SK-N-SH (cell line): ENCODE results near the gene GRM7. TPM values are rescaled to one million over a fixed set of nuclear protein-coding genes. Genes with fewer than 3 reads are reported as not detected.

Experiments used
- CTCF ChIA-PET: fragments of 300-600, 350-600 bp; formaldehyde crosslinking; extraction: SDS; loops from one replicate; lab custom pipeline; 2021; lab: Yijun Ruan, JAX
- POLR2A ChIA-PET: fragments of 350-600 bp; sonication (Branson Sonifier 250); formaldehyde crosslinking; extraction: SDS; loops from one replicate; lab custom pipeline; 2020; ENCODE audit warnings: antibody characterized with exemption, inconsistent platforms; lab: Yijun Ruan, JAX
- DNase-seq: peaks from one replicate; pipeline ENCODE4 v3.0.0; 2012
- H2AFZ ChIP-seq: fragments of 200-600 bp; sonication (generic); 2 replicates; pipeline ENCODE4 v1.8.1; 2016; ENCODE audit warnings: antibody characterized with exemption, mild to moderate bottlenecking, low read depth
- H3F3A ChIP-seq: fragments of 200-600 bp; sonication (generic); replicated peaks from 2 replicates; pipeline ENCODE3; 2016; ENCODE audit warnings: antibody characterized with exemption, mild to moderate bottlenecking; ENCODE audit not compliant: insufficient read depth
- H3K27ac ChIP-seq, 2 experiments: fragments of 200-500 bp in 1 of 2; fragments of 200-600 bp in 1 of 2; sonication (Bioruptor generic) in 1 of 2; sonication (generic), shearing (Covaris generic) in 1 of 2; 2 replicates each; pipeline versions ENCODE4 v1.5.1 to v1.6.1; 2014 to 2016; ENCODE audit warnings: low read depth in 2 of 2, inconsistent platforms in 1 of 2, low read length in 1 of 2, mild to moderate bottlenecking in 1 of 2, mixed read lengths in 1 of 2
- H3K27me3 ChIP-seq: fragments of 200-600 bp; sonication (generic), shearing (Covaris generic); 2 replicates; pipeline ENCODE4 v1.6.1; 2016; ENCODE audit warnings: mixed run types; ENCODE audit not compliant: insufficient read depth
- H3K36me3 ChIP-seq, 2 experiments: fragments of 200-500 bp in 1 of 2; fragments of 200-600 bp in 1 of 2; sonication (Bioruptor generic) in 1 of 2; sonication (generic) in 1 of 2; replicated peaks in 1 of 2; 2 replicates each; pipeline versions ENCODE3 to v1.5.1; 2014 to 2016; ENCODE audit warnings: low read length in 1 of 2, mild to moderate bottlenecking in 1 of 2; ENCODE audit not compliant: insufficient read depth in 2 of 2, control insufficient read depth in 1 of 2
- H3K4me1 ChIP-seq, 2 experiments: fragments of 200-500 bp in 1 of 2; fragments of 200-600 bp in 1 of 2; sonication (Bioruptor generic) in 1 of 2; sonication (generic), shearing (Covaris generic) in 1 of 2; 2 replicates each; pipeline versions ENCODE4 v1.5.1 to v1.6.1; 2014 to 2016; ENCODE audit warnings: low read depth in 1 of 2, low read length in 1 of 2, mixed run types in 1 of 2; ENCODE audit not compliant: insufficient read depth in 2 of 2, control insufficient read depth in 1 of 2
- H3K4me2 ChIP-seq: fragments of 200-600 bp; sonication (generic), shearing (Covaris generic); 2 replicates; pipeline ENCODE4 v1.6.1; 2017; ENCODE audit warnings: mixed run types
- H3K4me3 ChIP-seq, 2 experiments: fragments of 200-500 bp in 1 of 2; fragments of 200-600 bp in 1 of 2; sonication (Bioruptor generic) in 1 of 2; sonication (generic), shearing (Covaris generic) in 1 of 2; 2 replicates each; pipeline versions ENCODE4 v1.5.1 to v1.8.1; 2014 to 2016; ENCODE audit warnings: low read depth in 2 of 2, inconsistent platforms in 1 of 2, low read length in 1 of 2, mild to moderate bottlenecking in 1 of 2, mixed read lengths in 1 of 2, moderate library complexity in 1 of 2
- H3K79me2 ChIP-seq: fragments of 200-600 bp; sonication (generic); 2 replicates; pipeline ENCODE4 v1.8.1; 2017; ENCODE audit warnings: mild to moderate bottlenecking; ENCODE audit not compliant: insufficient read depth
- H3K9ac ChIP-seq: fragments of 200-600 bp; sonication (generic); 2 replicates; pipeline ENCODE4 v1.6.1; 2017; ENCODE audit warnings: mixed run types
- H3K9me2 ChIP-seq: fragments of 200-600 bp; sonication (generic); 2 replicates; pipeline ENCODE4 v1.6.1; 2017; ENCODE audit warnings: mixed run types
- H3K9me3 ChIP-seq: fragments of 200-600 bp; sonication (generic); 2 replicates; pipeline ENCODE4 v1.6.1; 2017; ENCODE audit warnings: mixed run types, mild to moderate bottlenecking, moderate library complexity
- H4K20me1 ChIP-seq: fragments of 200-600 bp; sonication (generic); 2 replicates; pipeline ENCODE4 v1.6.1; 2017; ENCODE audit warnings: mild to moderate bottlenecking, mixed run types; ENCODE audit not compliant: insufficient read depth
- ELF1 ChIP-seq: IDR thresholded peaks from 2 replicates; pipeline ENCODE4 v1.4.0; 2012
- EP300 ChIP-seq, 2 experiments: IDR thresholded peaks; 2 replicates each; pipeline versions ENCODE4 v1.4.0 to v1.6.1; 2012; ENCODE audit warnings: borderline replicate concordance in 1 of 2, low read depth in 1 of 2, low read length in 1 of 2
- EZH2phosphoT487 ChIP-seq: fragments of 200-600 bp; sonication (generic); IDR thresholded peaks from 2 replicates; pipeline ENCODE4 v1.6.1; 2017; ENCODE audit warnings: low read depth, mixed run types, mild to moderate bottlenecking, antibody characterized with exemption, moderate library complexity, borderline replicate concordance
- FOXM1 ChIP-seq: IDR thresholded peaks from 2 replicates; pipeline ENCODE4 v1.4.0; 2012; ENCODE audit warnings: low read depth, mild to moderate bottlenecking
- GABPA ChIP-seq: IDR thresholded peaks from 2 replicates; pipeline ENCODE4 v1.4.0; 2012; ENCODE audit warnings: low read depth, mild to moderate bottlenecking
- JUND ChIP-seq: IDR thresholded peaks from 2 replicates; pipeline ENCODE4 v1.4.0; 2012
- MEF2A ChIP-seq: IDR thresholded peaks from 2 replicates; pipeline ENCODE4 v1.4.0; 2012; ENCODE audit warnings: low read depth, borderline replicate concordance
- MXI1 ChIP-seq: IDR thresholded peaks from 2 replicates; pipeline ENCODE4 v1.6.1; 2012; ENCODE audit warnings: mild to moderate bottlenecking, low read depth, low read length, improper control_type of control experiment
- NFIC ChIP-seq: IDR thresholded peaks from 2 replicates; pipeline ENCODE4 v1.4.0; 2012; ENCODE audit warnings: borderline replicate concordance
- NRF1 ChIP-seq: IDR thresholded peaks from 2 replicates; pipeline ENCODE4 v1.6.1; 2012; ENCODE audit warnings: low read depth, mild to moderate bottlenecking, low read length
- PBX3 ChIP-seq: IDR thresholded peaks from 2 replicates; pipeline ENCODE4; 2012
- REST ChIP-seq: IDR thresholded peaks from 2 replicates; pipeline ENCODE4 v1.6.1; 2012; ENCODE audit warnings: mild to moderate bottlenecking, low read depth, low read length, moderate library complexity
- RFX5 ChIP-seq: IDR thresholded peaks from 2 replicates; pipeline ENCODE4 v1.6.1; 2012; ENCODE audit warnings: mild to moderate bottlenecking, improper control_type of control experiment, low read length
- SIN3A ChIP-seq: IDR thresholded peaks from 2 replicates; pipeline ENCODE4 v1.6.1; 2012; ENCODE audit warnings: low read depth, mild to moderate bottlenecking, low read length, moderate library complexity, borderline replicate concordance
- SMC3 ChIP-seq: IDR thresholded peaks from 2 replicates; pipeline ENCODE4 v1.6.1; 2012; ENCODE audit warnings: low read depth, low read length, improper control_type of control experiment
- TCF12 ChIP-seq: IDR thresholded peaks from 2 replicates; pipeline ENCODE4 v1.4.0; 2012
- TEAD4 ChIP-seq: IDR thresholded peaks from 2 replicates; pipeline ENCODE4 v1.4.0; 2012; ENCODE audit warnings: mild to moderate bottlenecking, borderline replicate concordance; ENCODE audit not compliant: insufficient read depth
- USF1 ChIP-seq: IDR thresholded peaks from 2 replicates; pipeline ENCODE4 v1.4.0; 2012; ENCODE audit warnings: low read depth, borderline replicate concordance
- YY1 ChIP-seq: IDR thresholded peaks from 2 replicates; pipeline ENCODE4 v1.4.0; 2012; ENCODE audit warnings: low read depth, mild to moderate bottlenecking
- WGBS: methylation state at CpG from one replicate; pipeline ENCODE4 v1.1.6; 2017; ENCODE audit warnings: low lambda C conversion rate; 5-methylcytosine and 5-hydroxymethylcytosine counted together
- polyA plus RNA-seq, 3 experiments: library from polyadenylated mRNA; depleted of rRNA; stranded (reverse); fragments of >200 nt; gene quantifications; 2 replicates each; pipeline ENCODE4 v1.2.3, GENCODE V29; 2012
- TF ChIP-seq, protein P1 (sequence below): fragments of 150-350 bp; IDR thresholded peaks from 2 replicates; pipeline ENCODE4 v1.6.1; 2017; ENCODE audit warnings: antibody characterized with exemption, low read length, low read depth, borderline replicate concordance
- TF ChIP-seq, protein P2 (sequence below): fragments of 200-600 bp; sonication (generic); IDR thresholded peaks from 2 replicates; pipeline ENCODE4 v1.6.1; 2017; ENCODE audit warnings: antibody characterized with exemption, mild to moderate bottlenecking, moderate library complexity

GRM7 gene
- polyA plus RNA-seq, 1 of the 3 experiments (the other 2 are of a cell fraction), result 0.03 TPM

GRCh38 chr3:7209098-7209497 is 348.2 kb downstream of the GRM7 start:
- H3K4me3 ChIP-seq, result no peak overlapping the region
- H3K79me2 ChIP-seq, result no peaks in the 10 kb centered on the region
- no peaks in the 10 kb centered on the region for H3K27me3 ChIP-seq
- TF ChIP-seq MEF2A (no peak), RFX5 (no peak), GABPA (no peak), SMC3 (no peak), JUND (no peak), FOXM1 (no peak), SIN3A (no peak), YY1 (no peak), NRF1 (no peak), REST (no peak), MXI1 (no peak), USF1 (no peak), TEAD4 (no peak)
- TF ChIP-seq, protein P1, sequence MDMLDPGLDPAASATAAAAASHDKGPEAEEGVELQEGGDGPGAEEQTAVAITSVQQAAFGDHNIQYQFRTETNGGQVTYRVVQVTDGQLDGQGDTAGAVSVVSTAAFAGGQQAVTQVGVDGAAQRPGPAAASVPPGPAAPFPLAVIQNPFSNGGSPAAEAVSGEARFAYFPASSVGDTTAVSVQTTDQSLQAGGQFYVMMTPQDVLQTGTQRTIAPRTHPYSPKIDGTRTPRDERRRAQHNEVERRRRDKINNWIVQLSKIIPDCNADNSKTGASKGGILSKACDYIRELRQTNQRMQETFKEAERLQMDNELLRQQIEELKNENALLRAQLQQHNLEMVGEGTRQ, result no peak
- TF ChIP-seq, all 33 proteins: peak for 0
- Histone ChIP-seq H3K4me1 (no peaks in the 10 kb centered on the region; a peak in 2 of 4 replicates), H2AFZ (no peak overlapping the region), H3K9me3 (no peaks in the 10 kb centered on the region), H3F3A (no peaks in the 10 kb centered on the region), H3K36me3 (no peaks in the 10 kb centered on the region), H3K9me2 (no peaks in the 10 kb centered on the region), H3K27ac (no peak overlapping the region), H3K9ac (no peak overlapping the region), H3K4me2 (no peak overlapping the region), H4K20me1 (no peaks in the 10 kb centered on the region)
- ChIA-PET POLR2A (no interaction called here), CTCF (no interaction called here)
- no peak for DNase-seq

DNA sequence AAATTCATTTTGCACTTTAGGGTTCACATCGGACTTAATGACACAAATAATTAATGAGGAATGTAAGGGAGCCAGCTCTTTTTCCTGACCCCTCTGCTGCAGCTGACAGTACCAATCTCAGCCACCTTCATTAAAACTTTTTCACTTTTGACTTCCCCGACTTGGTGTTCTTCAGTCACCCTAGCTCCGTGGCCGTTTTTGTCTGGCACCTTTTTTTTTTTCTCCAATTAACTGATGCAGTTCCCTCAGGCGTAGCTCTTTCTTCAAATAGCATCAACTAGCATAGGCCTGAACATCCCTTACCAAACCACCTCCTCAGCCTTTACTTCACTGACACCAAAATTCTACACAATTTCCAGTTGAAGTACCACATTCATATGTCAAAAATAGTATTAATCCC is 350.8 kb downstream of the GRM7 start:
- H3K4me1 ChIP-seq, result no peaks in the 10 kb centered on the region
- no peaks in the 10 kb centered on the region for H4K20me1 ChIP-seq
- CTCF ChIA-PET, result no interaction called here
- no peak overlapping the region for H3K9ac ChIP-seq
- H3K9me3 ChIP-seq, result no peaks in the 10 kb centered on the region
- H3K27ac ChIP-seq, result no peak overlapping the region
- POLR2A ChIA-PET, result no interaction called here
- no peaks in the 10 kb centered on the region for H3K79me2 ChIP-seq
- no peak overlapping the region for H2AFZ ChIP-seq
- H3K4me3 ChIP-seq, result no peak overlapping the region
- H3F3A ChIP-seq, result no peaks in the 10 kb centered on the region
- no peak for DNase-seq
- no peaks in the 10 kb centered on the region for H3K36me3 ChIP-seq
- 36% methylated on average over 5 of the region's 5 CpGs for WGBS
- H3K27me3 ChIP-seq, result no peaks in the 10 kb centered on the region
- no peak overlapping the region for H3K4me2 ChIP-seq
- H3K9me2 ChIP-seq, result no peaks in the 10 kb centered on the region
- no peak for TF ChIP-seq NFIC
- no peak for TF ChIP-seq USF1
- TF ChIP-seq EP300 (IDR thresholded peaks at IDR 0.05; ENCODE audit: borderline replicate concordance in 1 of 2, low read depth in 1 of 2, low read length in 1 of 2), result no peak
- no peak for TF ChIP-seq MXI1
- TF ChIP-seq TCF12, result no peak
- no peak for TF ChIP-seq EZH2phosphoT487
- no peak for TF ChIP-seq PBX3
- TF ChIP-seq, protein P2, sequence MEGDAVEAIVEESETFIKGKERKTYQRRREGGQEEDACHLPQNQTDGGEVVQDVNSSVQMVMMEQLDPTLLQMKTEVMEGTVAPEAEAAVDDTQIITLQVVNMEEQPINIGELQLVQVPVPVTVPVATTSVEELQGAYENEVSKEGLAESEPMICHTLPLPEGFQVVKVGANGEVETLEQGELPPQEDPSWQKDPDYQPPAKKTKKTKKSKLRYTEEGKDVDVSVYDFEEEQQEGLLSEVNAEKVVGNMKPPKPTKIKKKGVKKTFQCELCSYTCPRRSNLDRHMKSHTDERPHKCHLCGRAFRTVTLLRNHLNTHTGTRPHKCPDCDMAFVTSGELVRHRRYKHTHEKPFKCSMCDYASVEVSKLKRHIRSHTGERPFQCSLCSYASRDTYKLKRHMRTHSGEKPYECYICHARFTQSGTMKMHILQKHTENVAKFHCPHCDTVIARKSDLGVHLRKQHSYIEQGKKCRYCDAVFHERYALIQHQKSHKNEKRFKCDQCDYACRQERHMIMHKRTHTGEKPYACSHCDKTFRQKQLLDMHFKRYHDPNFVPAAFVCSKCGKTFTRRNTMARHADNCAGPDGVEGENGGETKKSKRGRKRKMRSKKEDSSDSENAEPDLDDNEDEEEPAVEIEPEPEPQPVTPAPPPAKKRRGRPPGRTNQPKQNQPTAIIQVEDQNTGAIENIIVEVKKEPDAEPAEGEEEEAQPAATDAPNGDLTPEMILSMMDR, result no peak
- no peak for TF ChIP-seq ELF1
